Stimulated activated CD8-positive, alpha-beta memory T cell treated with anti-CD3 and anti-CD28 coated beads, Interleukin-7, amount 100 ng/mL, for 24 hours (primary cell): ENCODE data around the gene PSMC3.
A peak's percentile ranks its signal among the peaks of the same experiment; 100 is the strongest.

Source experiments
- DNase-seq: peaks from one replicate; pipeline ENCODE4 v3.0.0-alpha.2; 2020; ENCODE audit warnings: low read depth

Gene PSMC3

GRCh38 chr11:47413351-47413750 is 12.9 kb downstream of the PSMC3 start:
- DNase-seq: no peak

DNA sequence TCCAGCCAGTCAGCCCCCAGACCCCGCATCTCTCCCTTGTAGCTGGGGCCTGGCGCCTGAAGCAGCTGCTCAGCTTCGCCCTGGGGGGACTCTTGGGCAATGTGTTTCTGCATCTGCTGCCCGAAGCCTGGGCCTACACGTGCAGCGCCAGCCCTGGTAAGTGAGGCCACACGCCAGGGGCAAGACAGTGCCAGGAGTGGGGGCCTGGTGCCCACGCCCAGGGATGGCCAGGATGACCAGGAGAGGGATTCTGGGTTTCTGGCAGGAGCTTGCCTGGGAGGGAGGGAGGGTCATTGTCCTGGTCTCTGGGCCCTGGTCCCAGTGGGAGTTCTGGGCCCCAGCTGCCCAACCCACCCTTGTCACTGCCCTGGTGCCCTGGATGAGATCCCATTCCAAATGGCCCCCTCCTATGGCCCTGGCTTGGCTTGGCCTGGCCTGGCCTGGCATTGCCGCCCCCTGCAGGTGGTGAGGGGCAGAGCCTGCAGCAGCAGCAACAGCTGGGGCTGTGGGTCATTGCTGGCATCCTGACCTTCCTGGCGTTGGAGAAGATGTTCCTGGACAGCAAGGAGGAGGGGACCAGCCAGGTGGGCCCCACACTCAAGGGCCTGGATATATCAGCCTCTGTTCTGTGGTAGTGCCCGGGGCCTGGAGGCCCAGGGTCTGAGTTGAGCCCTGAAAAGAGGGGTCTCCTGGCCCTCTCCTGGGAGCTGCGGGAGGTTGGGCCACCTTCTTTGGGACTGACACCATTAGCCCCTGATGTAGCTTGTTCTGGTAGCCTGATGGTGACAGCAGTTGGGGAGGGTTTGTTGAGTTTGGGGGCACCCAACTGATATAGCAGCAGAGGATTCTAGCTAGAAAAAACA is 14.1 kb downstream of the PSMC3 start:
- no peak for DNase-seq

DNA sequence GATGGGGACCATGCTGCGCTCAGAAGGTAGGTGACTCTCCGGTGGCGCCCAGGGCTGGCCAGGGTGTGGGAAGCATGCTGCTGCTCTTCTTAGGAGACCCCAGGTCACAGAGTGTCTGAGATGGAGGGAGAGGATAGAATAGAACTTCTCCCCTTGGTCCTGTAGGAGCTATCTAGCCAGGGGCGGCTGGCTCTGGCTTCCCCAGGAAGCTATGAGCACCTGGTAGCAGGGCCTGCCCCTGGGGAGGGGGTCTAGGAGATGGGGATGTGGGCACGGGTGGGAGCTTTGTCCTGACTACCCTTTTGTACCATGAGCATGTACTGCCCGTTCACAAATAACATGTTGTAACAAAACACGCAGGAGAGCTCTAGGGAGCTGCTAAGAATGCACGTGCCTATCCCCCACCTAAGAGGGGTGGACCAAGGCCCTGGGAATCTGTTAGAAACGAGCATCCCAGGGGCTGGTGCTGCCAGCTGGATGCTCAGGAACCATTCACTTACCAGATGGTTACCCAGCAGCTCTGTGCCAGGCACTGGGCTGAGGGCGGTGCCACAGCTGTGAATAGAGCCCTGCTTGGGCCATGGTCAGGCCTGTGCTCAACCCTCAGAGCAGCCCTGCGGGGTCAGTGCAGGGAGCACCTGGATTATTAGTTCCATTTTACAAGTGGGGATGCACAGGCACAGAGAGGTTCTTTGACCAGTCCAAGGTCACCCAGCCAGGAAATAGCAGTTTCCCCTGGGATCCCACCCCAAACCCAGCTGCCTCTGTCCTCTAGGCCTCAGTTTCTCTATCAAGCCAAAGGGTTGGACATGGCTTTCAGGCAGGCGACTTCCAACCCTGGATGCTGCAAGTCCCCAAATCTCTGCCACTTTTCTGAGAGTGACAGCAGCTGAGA is 15.6 kb downstream of the PSMC3 start:
- DNase-seq: no peak

GRCh38 chr11:47409440-47410369 is 16.5 kb downstream of the PSMC3 start:
- no peak for DNase-seq

DNA sequence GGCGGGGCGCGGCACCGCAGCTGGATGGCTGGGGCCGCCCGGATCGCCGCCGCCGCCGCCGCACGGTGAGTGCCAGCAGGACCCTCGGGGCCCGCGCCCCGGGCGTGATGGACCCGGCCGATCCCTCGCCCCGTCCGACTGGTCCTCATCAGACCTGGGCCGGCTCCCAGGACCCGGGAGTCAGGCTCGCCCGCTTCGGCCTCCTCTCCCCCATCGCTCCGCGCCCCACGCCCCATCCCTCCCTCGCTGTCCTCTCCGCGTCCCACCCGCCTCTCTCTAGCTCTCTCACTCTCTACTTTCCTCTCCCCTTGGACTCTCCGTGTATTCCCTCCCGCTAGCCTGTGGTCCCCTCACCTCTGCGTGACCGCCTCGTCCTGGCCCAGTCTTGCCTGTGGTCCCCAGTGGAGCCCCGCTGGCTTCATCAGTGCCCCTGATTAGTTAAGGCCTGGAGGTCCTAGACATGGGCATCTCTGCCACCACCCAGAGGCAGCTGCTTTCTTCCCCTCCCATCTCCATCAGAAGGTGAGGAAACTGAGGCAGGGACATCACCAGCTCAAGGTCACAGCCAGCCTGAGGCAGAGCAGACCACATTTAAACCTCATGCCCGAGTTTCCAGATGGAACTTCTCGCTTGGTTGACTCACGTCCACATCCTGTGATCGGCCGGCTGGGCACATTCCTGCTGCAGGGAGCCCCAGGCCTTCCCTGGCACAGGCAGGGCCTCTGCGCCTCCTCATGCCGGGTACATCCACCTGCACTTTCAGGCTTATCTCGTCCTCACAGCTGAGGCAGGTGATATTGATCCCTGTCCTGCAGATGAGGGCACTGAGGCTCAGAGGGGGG is 17.4 kb downstream of the PSMC3 start:
- DNase-seq: no peak

GRCh38 chr11:47407746-47408590 is 18.3 kb downstream of the PSMC3 start, which contains the start of gene SLC39A13:
TSS of gene SLC39A13 (plus strand) at chr11:47408590. CDS start at chr11:47410095, 1,505 bp downstream.
- DNase-seq: peak; percentile 77

DNA sequence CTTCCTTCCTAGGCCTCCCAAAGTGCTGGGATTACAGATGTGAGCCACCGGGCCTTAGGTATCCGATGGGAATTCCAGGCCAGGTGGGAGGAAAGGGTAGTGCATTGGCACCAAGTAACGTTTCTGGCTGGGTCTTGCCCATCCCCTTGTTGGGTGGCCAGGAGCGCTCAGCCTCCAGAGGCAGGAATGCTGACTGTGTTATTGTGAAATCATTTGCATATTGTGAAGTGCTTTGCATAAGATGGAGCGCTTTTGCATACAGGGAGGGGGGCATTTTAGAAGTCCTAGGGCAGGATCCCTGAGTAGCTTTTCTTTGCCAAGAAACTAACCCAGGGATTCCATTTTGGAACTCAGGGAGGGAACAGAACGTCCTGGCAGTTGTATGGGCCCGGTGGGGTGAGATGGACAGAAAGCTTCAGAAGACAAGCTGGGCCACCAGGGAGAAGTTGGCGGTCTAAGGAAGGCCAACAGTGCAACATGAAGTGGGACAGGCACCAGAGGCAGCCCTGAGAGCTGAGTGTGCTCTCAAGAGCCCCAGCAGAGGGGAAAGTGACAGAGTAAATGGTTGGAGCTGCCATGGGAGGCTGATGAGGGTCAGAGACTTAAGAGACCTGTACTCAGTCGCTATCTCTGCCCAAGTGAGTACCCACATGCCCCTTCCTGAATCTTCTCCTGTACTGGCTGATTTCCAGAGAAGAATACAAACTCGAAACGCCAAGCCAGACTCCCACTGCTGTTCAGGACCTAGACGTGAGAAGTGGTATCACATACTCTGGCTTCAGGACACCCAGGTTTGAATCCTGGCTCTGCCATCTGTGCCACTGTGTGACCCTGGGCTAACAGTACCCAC is 19.1 kb downstream of the PSMC3 start:
- DNase-seq: no peak

- DNase-seq: no peak
These were observed 22.7 kb downstream of the PSMC3 start for GRCh38 chr11:47403571-47403970.

DNA sequence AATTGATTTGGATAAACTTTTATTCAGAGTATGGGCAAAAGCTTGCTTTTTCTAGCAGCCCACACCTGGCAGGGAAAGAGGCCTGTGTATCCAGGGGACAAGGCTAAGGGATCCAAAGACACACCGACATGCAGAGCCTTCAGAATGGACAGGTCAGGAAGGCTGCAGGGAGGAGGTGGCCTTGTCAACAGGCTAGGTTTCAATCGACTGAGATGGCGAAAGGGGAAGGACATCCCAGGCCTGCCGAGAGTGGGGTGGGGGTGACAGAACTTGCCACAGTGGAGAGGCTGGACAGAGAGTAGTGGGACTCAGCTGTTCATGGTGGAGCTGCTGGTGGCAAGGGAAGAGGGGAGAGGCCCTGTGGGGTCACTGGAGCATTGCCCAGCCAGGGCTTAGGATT is 23.1 kb downstream of the PSMC3 start:
- DNase-seq: no peak

DNA sequence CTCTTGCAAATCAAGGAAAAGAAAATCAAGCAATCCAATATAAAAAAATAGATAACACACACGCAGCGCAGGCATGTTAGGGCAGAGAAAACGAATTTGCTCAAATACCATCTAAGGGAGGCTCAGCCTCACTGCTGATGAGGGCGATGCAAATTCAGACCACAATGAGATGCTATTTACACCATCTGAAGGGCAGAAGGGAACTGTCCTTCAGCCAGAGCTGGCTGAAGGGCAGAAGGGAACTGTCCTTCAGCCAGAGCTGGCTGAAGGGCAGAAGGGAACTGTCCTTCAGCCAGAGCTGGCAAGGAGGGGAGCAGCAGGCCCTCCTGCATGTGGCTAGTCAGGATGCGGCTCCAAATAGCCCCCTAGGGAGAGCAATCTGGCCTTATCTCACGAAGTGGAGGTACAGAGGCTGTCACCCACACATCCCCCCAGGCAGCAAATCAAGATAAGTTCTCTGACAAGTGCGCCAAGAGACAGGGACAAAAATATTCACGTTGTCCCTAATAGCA is 25.4 kb downstream of the PSMC3 start:
- DNase-seq: no peak

- no peak for DNase-seq
These were observed 26.1 kb downstream of the PSMC3 start for GRCh38 chr11:47399860-47400767.

GRCh38 chr11:47398551-47398950 is 27.7 kb downstream of the PSMC3 start:
- no peak for DNase-seq

DNA sequence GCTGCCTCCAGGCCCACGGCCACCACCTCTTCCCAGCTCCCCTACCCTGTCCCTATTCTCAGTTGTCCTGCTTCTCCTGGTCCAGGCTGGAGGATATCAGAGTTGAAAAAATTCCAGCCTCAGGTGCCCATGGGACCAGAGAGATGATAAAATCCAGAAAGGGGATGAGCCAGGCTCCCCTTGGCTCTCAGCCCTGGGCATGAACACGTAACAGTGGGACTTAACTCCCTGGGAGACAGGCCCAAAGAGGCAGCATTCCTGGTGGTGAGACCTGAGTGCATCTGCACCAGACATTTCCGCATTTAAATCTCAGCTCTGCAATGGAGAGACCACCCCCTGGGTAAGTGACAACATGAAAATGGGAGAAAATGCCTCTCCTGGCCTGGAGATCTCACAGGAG is 28.2 kb downstream of the PSMC3 start:
- no peak for DNase-seq

DNA sequence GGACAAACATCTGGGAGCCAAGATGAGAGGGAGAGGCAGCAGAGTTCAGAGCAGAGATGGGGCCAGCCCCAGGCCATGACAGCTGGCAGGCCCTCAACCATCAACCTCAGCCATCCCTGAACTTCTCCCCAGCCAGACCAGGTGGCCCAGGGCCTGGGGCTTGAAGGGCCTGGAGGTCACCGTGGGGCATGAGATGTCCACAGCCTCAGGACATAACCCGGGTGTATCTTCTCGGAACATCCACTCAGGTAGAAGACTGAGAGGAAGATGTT is 30.3 kb downstream of the PSMC3 start:
- no peak for DNase-seq

DNA sequence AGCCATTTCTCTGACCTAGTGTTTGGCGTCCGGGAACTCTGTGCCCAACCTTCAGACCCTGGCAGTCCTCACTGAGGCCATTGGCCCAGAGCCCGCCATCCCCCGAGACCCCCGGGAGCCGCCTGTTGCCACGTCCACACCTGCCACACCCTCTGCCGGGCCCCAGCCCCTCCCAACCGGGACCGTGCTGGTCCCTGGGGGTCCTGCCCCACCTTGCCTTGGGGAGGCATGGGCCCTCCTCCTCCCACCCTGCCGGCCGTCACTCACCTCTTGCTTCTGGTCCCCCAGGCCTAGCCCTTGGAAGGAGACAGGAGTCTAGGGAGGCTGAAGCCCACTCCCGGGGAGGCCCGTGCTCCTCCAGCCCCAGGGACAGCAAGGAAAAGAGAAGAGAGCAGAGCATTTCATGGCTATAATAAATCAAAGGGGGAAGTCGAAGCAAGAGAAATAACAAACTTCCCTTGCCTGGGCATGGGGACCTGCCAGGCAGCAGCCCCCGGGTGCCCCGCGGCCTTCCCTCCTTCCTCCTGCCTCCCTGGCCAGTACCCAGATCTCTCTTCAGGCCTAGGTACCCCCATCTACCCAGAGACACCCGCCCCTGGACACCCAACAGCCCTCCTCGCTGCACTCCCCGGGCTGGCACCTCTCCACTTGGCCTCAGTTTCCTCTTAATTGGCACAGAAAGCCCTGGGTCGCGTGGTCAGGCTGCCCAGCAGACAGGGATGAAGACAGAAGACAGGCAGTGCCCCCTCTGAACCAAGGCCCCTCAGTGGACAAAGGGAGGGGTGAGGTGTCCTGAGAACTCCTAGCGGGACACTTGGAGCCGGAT is 30.8 kb downstream of the PSMC3 start:
- DNase-seq: no peak

GRCh38 chr11:47394322-47395222 is 31.7 kb downstream of the PSMC3 start:
- no peak for DNase-seq
